HG03280 (cell line): ENCODE data around the gene TECR.
"Not testable (repeated sequence)": the region's sequence is repeated elsewhere in the genome, so short reads cannot be mapped to it uniquely, and the experiment has no call there.

Source experiments
- ATAC-seq: cut with Tn5 transposase; IDR thresholded peaks from one replicate; pipeline ENCODE4 v1.9.1; 2021; ENCODE audit warnings: mild to moderate bottlenecking, moderate library complexity; ENCODE audit not compliant: unreplicated experiment

TECR gene, protein sequence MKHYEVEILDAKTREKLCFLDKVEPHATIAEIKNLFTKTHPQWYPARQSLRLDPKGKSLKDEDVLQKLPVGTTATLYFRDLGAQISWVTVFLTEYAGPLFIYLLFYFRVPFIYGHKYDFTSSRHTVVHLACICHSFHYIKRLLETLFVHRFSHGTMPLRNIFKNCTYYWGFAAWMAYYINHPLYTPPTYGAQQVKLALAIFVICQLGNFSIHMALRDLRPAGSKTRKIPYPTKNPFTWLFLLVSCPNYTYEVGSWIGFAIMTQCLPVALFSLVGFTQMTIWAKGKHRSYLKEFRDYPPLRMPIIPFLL

GRCh38 chr19:14529254-14530004, at the start of gene TECR:
Gene TECR (plus strand): TSS chr19:14529594. CDS start chr19:14529697, 103 bp downstream.
- peak; percentile 93 for ATAC-seq

DNA sequence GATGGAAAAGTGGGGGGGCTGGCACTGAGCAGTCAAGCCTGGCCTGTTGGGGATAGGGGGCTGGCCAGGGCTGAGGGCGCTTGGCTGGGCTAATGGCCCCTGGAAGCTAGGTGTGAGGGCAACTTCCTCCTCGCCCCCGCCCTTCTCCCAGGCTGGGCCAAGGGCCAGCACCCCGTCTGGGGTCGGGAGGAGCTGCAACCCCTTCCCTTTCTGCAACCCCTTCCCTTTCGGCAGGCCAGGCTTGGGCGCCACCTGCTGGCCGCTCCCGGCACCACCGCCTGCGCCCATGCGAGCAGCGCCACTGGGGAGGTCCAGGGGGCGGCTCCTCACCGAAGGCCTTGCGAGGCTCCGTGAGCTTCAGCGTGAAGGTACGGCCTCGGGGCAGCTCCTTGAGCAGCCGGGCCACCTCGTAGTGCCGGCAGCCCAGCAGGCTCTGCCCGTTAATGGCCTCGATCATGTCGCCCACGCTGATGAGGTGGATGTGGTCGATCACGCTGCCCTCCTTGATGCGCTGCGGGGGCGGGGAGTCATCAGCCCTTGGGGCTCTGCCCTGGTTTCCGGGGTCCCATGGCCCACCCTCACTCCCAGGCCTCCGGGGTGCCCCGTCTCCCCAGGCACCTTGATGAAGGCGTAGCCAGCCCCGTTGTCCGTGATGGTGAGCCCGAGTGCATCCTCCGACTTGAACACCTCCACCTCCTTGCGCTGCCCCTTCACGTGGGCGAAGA, 49.3 kb upstream of the TECR start:
- ATAC-seq, result no peak

DNA sequence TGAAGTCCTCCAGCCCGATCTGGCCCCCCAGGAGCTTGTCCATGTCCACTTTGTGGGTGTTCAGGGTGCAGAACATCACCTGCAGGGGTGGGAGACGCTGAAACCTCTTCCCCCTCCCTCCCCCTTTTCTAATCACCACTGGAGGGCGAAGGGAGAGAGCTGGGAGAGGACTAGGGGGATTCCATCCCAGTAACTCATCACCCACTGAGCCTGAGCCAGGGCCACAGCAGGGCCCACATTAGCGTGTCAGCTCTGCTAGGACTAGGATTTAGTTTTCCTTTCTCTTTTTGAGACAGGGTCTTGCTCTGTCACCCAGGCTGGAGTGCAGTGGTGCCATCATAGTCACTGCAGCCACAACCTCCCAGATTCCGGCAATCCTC, 48.7 kb upstream of the TECR start:
- ATAC-seq, result no peak

DNA sequence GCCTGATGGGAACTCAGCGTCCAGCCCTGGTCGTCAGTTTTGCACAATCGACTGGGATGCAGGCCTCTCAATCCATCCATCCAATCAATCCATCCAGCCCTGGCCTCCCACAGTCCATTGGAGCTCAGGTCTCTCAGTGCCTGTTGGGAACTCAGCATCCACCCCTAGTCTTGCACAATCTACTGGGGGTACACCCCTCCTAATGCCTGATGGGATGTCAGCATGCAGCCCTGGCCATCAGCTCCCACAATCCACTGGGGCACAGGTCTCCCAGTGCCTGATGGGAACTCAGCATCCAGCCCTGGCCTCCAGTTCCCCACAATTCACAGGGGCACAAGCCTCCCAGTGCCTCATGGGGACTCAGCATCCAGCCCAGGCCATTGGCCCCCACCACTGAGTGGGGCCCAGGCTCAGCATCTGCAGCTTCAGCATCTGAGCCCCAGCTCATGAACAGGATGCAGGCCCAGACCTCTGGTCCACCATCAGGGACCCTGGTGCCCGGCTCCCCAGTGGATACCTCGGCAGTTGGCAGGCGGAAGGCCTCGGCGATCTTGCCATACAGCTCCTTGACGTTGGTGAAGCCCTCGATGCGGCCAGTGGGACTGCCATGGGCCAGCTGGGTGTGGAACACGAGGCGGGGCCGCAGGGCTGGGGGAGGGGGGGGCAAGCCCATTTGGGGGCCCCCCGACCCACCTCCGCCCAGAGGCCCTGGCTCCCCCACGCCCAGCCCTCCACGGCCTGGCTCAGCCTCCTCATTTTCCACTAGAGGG, 47.0 kb upstream of the TECR start:
- ATAC-seq, result no peak

DNA sequence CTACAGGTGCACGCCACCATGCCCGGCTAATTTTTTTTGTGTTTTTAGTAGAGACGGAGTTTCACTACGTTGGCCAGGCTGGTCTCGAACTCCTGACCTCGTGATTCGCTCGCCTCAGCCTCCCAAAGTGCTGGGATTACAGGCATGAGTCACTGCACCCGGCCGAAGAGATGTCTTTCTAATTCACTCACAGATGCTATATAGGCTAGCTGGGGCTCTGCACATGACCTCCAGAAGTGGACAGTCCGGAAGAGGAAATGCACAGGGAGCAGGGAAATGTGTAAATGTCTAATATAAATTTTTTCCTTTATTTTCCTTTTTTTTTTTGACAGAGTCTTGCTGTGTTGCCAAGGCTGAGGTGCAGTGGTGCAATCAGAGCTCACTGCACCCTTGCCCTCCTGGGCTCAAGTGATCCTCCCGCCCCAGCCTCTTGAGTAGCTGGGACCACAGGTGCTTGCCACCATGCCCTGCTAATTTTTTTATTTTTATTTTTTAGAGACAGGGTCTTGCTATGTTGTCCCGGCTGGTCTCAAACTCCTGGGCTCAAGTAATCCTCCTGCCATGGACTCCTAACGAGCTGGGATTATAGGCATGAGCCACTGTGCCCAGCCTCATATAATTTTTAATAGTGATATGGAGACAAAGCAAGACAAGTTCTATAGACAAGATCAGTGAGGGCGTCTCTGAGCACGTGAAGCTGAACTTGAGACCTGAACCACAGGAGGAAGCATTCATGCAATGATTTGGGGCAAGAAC, 41.8 kb upstream of the TECR start:
- ATAC-seq, result no peak

GRCh38 chr19:14492756-14493337, 36.5 kb upstream of the TECR start:
- ATAC-seq, result no peak

GRCh38 chr19:14494411-14494810, 35.0 kb upstream of the TECR start:
- no peak for ATAC-seq

GRCh38 chr19:14494910-14495671, 34.3 kb upstream of the TECR start:
- no peak for ATAC-seq

- ATAC-seq, result no peak
These were observed 33.7 kb upstream of the TECR start for GRCh38 chr19:14495672-14496028.

- ATAC-seq, result peak; percentile 60
These were observed 33.2 kb upstream of the TECR start, which contains the start of gene GIPC1 for GRCh38 chr19:14496029-14496833. Gene GIPC1 (minus strand): TSS chr19:14496127. CDS start chr19:14482976, 13,151 bp downstream.

- ATAC-seq, result no peak
These were observed 32.6 kb upstream of the TECR start for GRCh38 chr19:14496834-14497227.

- ATAC-seq, result no peak
These were observed 32.0 kb upstream of the TECR start for GRCh38 chr19:14497228-14497921.

DNA sequence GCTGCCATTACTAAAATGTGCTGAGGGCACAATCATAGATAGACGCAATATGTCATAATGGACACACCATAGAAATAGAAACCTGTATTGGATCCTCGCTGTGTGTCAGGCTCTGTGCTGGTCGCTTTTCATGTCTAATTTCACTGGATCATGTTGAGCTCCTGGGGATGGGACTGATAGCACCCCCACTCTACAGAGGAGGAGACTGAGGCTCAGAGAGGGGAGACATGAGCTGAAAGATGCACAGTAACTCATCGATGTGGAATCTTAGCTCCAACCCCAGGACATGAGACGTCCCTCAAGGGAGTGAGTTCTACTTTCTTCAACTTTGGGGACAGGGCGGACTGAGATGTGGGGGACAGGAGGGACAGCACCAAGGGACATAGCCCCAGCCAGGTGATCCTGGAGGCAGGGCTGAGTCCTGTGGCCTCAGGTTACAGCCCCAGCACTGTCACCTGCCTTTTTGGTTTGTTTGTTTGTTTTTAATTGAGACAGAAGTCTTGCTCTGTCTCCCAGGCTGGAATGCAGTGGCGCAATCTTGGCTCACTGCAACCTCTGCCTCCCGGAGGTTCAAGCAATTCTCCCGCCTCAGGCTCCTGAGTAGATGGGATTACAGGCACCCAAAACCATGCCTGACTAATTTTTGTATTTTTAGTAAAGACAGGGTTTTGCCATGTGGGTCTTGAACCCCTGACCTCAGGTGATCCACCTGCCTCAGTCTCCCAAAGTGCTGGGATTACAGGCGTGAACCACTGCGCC, 26.9 kb upstream of the TECR start:
- no peak for ATAC-seq

DNA sequence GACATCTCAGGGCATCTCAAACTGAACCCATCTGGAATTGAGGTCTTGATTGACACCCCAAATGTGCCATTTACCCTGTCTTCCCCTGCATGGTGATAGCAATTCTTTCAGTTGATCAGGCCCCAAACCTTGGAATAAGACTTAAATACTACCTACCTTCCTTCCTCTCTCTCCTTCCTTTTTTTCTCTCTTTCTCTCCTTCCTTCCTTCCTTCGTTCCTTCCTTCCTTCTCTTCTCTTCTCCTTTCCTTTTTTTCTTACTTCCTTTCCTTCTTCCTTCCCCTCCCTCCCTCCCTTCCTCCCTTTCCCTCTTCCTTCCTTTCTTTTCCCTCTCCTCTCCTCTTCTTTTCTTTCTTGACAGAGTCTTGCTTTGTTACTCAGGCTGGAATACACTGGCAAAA, 26.1 kb upstream of the TECR start:
- no peak for ATAC-seq

DNA sequence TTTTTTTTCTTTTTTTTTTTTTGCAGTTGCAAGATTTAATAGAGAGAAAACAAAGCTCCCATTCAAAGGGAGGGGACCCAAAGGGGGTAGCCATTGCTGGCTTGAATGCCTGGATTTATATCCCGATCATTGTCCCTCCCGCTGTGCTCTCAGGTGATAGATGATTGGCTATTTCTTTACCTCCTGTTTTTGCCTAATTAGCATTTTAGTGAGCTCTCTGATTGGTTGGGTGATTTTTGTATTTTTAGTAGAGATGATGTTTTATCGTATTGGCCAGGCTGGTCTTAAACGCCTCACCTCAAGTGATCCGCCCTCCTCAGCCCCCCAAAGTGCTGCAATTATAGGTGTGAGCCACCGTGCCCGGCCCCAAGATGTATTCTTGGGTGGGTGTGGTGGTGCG, 24.8 kb upstream of the TECR start:
- ATAC-seq, result not testable (repeated sequence)

GRCh38 chr19:14505488-14506239, 23.7 kb upstream of the TECR start:
- no peak for ATAC-seq
